Putamen (tissue), 1 donor: ENCODE data around the gene CPSF3.

Source experiments
- DNase-seq: peaks from one replicate; pipeline ENCODE4 v3.0.0-alpha.2; 2016; ENCODE audit warnings: low spot score

The CPSF3 gene

DNA sequence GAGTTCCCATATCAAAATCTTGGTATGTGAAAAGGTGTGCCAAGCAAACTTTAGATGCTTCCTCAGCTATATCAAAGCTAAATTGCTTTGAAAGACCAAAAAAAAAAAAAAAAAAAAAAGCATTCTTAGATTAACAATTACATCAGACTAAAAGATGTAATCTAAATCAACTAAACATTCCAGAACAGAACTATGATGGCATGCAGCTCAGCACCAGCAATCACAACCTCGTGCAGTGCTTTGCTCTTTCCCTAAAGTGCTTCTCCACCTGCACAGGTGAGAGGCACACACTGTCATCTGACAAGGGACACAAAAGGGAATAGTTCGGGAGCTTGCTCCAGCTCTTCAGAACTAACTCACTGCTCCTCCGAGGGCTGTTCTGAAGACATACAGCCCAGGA lies 94.7 kb downstream of the CPSF3 start:
- no peak for DNase-seq

DNA sequence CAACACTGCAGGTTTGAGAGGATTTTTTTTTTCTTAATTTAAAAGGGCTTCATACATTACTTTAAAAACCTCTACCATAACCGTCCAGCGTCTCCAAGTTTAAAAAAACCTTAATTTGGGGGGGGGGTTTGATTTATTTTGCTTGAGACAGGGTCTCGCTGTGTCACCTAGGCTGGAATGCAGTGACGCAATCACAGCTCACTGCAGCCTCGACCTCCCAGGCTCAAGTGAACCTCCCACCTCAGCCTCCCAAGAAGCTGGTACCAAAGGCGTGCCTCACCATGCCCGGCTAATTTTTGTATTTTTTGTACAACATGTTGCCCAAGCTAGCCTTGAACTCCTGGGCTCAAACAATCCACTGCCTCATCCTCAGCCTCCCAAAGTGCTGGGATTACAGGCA lies 95.3 kb downstream of the CPSF3 start:
- DNase-seq: no peak

DNA sequence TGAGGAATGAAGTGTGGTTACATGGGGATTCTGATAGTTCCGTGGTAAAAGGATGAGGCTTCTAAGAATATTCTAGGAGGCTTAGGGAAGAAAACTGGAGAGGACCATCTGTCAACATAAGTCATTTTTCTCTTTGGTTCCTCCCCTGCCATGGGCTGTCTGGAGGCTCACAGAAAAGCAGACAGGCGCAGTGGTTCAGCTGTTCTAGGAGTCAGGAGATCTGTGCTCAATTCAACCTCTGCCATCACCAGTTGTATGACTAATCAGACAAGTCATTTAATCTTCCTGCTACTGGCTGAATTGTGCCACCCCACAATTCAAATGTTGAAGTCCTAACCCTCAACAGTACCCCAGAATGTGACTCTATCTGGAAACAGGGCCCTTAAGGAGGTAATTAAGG lies 95.8 kb downstream of the CPSF3 start:
- DNase-seq: no peak
